Calu3 (cell line): Measurements from ENCODE around the gene PPP1R13B. TPM values are rescaled to one million over a fixed set of nuclear protein-coding genes. Genes with fewer than 3 reads are reported as not detected.

Source experiments
- BruUV-seq: library from RNA; stranded (reverse); fragments of 400-500 nt; replicated peaks from 2 replicates; lab custom pipeline; 2021; lab: Mats Ljungman, UMichigan
- CTCF ChIA-PET: fragments of 300-600 bp; sonication (Branson Sonifier 250); formaldehyde crosslinking; loops from one replicate; lab custom pipeline; 2022; ENCODE audit warnings: antibody characterized with exemption; lab: Charles Lee
- DNase-seq: peaks from one replicate; pipeline ENCODE4 v3.0.0; 2022
- H3K27ac Mint-ChIP-seq: one replicate; pipeline ENCODE4 v1.8.0; 2022; ENCODE audit warnings: mixed read lengths; ENCODE audit not compliant: unreplicated experiment
- H3K27me3 Mint-ChIP-seq: one replicate; pipeline ENCODE4 v1.8.0; 2022; ENCODE audit warnings: mixed read lengths; ENCODE audit not compliant: unreplicated experiment
- H3K36me3 Mint-ChIP-seq: one replicate; pipeline ENCODE4 v1.8.0; 2022; ENCODE audit warnings: mild to moderate bottlenecking, moderate library complexity, mixed read lengths; ENCODE audit not compliant: insufficient read depth, unreplicated experiment
- H3K4me1 Mint-ChIP-seq: one replicate; pipeline ENCODE4 v1.8.0; 2022; ENCODE audit warnings: mild to moderate bottlenecking, low read depth, mixed read lengths; ENCODE audit not compliant: unreplicated experiment
- H3K4me3 Mint-ChIP-seq: one replicate; pipeline ENCODE4 v1.8.0; 2022; ENCODE audit warnings: mild to moderate bottlenecking, low read depth, moderate library complexity, mixed read lengths; ENCODE audit not compliant: unreplicated experiment
- H3K9me3 Mint-ChIP-seq: one replicate; pipeline ENCODE4 v1.8.0; 2022; ENCODE audit warnings: low read depth, mixed read lengths; ENCODE audit not compliant: unreplicated experiment
- CTCF ChIP-seq: fragments of 200-600 bp; IDR thresholded peaks from one replicate; pipeline ENCODE4 v1.8.0; 2022; ENCODE audit warnings: antibody characterized with exemption; ENCODE audit not compliant: unreplicated experiment
- intact Hi-C: fragments of 100-400 bp; cut with micrococcal nuclease; formaldehyde crosslinking; loops from one replicate; pipeline ENCODE4 v1.10.0; 2022; ENCODE audit not compliant: unreplicated experiment
- total RNA-seq: library from RNA; stranded (reverse); gene quantifications from 2 replicates; pipeline ENCODE4 v1.2.3, GENCODE V29; 2022

The PPP1R13B gene
- total RNA-seq, 1 experiment from 2014 or later, result 27.7 TPM

- Mint-ChIP-seq H3K36me3 (no peaks in the 10 kb centered on the region), H3K9me3 (no peaks in the 10 kb centered on the region), H3K27me3 (no peaks in the 10 kb centered on the region), H3K4me1 (peaks cover 8% of the 10 kb centered on the region), H3K4me3 (peak overlapping the region; percentile 43), H3K27ac (no peak overlapping the region)
- DNase-seq, result no peak
- TF ChIP-seq CTCF, result no peak
- BruUV-seq, result no TSS peak
- intact Hi-C loops, result no loop called here
- CTCF ChIA-PET, result interaction anchor here (0.7 kb wide), 1 partner anchor 30 kb away, joined by 6 read pairs; no protein-coding TSS in a partner anchor
Observed at GRCh38 chr14:103872481-103873113, 25.2 kb upstream of the PPP1R13B start.

GRCh38 chr14:103871596-103872480 is 24.5 kb upstream of the PPP1R13B start:
- intact Hi-C loops, result no loop called here
- Mint-ChIP-seq H3K27ac (no peak overlapping the region), H3K9me3 (no peaks in the 10 kb centered on the region), H3K36me3 (no peaks in the 10 kb centered on the region), H3K4me1 (peaks cover 8% of the 10 kb centered on the region), H3K27me3 (no peaks in the 10 kb centered on the region), H3K4me3 (peak overlapping the region; percentile 43)
- no TSS peak for BruUV-seq
- CTCF ChIA-PET, result interaction anchor here (0.7 kb wide), 1 partner anchor 29 kb away, joined by 6 read pairs; no protein-coding TSS in a partner anchor
- peak; percentile 41 for DNase-seq
- TF ChIP-seq CTCF, result no peak

GRCh38 chr14:103870891-103871595 is 23.7 kb upstream of the PPP1R13B start:
- Mint-ChIP-seq H3K4me1 (peaks cover 8% of the 10 kb centered on the region), H3K27ac (no peak overlapping the region), H3K27me3 (no peaks in the 10 kb centered on the region), H3K4me3 (no peak overlapping the region), H3K36me3 (no peaks in the 10 kb centered on the region), H3K9me3 (no peaks in the 10 kb centered on the region)
- no peak for TF ChIP-seq CTCF
- DNase-seq, result no peak
- no TSS peak for BruUV-seq
- intact Hi-C loops, result no loop called here
- CTCF ChIA-PET, result no interaction called here

DNA sequence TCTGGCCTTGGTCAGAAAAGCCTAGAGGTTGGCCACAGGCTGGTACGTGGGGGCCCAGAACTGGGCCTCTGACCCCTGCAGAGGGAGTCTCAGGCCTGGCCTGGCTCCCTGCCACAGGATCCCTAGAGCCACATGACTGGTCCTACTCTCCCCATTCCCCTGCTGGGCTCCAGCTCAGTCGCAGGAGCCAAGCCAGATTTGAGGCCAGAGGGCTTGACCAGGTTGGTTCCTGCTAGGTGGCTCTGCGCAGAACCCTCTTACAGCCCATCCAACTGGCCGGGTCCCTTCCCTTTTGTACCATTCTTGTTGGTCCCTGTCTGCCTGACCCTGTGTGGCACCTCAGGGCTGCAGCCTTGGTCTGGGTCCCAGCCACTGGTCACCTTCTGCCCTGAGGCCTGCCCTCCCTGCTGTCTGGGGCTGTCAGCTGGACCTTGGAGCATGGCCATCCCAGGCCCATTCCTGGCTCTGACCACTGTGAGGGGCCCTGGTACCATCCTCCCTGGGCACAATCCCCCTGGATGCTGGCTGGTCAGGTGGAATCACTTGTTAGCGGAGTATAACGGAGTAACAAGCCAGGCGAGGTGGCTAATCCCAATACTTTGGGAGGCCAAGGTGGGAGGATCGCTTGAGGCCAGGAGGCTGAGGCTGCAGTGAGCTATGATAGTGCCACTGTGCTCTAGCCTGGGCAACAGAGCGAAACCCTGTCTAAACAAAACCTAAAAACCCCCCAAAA is 22.9 kb upstream of the PPP1R13B start:
- Mint-ChIP-seq H3K9me3 (no peaks in the 10 kb centered on the region), H3K27ac (no peak overlapping the region), H3K36me3 (no peaks in the 10 kb centered on the region), H3K4me1 (peaks cover 8% of the 10 kb centered on the region), H3K27me3 (no peaks in the 10 kb centered on the region), H3K4me3 (no peak overlapping the region)
- no peak for TF ChIP-seq CTCF
- DNase-seq, result no peak
- intact Hi-C loops, result no loop called here
- CTCF ChIA-PET, result interaction anchor here (0.7 kb wide), 1 partner anchor 210 kb away, joined by 3 read pairs; no protein-coding TSS in a partner anchor
- no TSS peak for BruUV-seq
